HepG2 (cell line): ENCODE data around the gene UBE2M. TPM values are rescaled to one million over a fixed set of nuclear protein-coding genes. Genes with fewer than 3 reads are reported as not detected.

ENCODE experiments used
- CBX1 ChIP-seq: IDR thresholded peaks from one replicate; pipeline ENCODE4 v1.6.1; 2016; ENCODE audit warnings: antibody characterized with exemption, low read depth
- CC2D1A ChIP-seq: sonication (generic); formaldehyde crosslinking; IDR thresholded peaks from 2 replicates; pipeline ENCODE4 v1.8.1; 2023; ENCODE audit warnings: mild to moderate bottlenecking, missing genetic modification reagents
- EEA1 ChIP-seq: sonication (generic); formaldehyde crosslinking; IDR thresholded peaks from 2 replicates; pipeline ENCODE4 v1.5.1; 2020; ENCODE audit warnings: mild to moderate bottlenecking, missing genetic modification reagents, borderline replicate concordance
- FOXM1 ChIP-seq: sonication (generic); formaldehyde crosslinking; IDR thresholded peaks from 2 replicates; pipeline ENCODE4 v1.5.0; 2020; ENCODE audit warnings: missing genetic modification reagents
- IRF2 ChIP-seq: IDR thresholded peaks from 2 replicates; pipeline ENCODE4 v1.6.1; 2018; ENCODE audit warnings: missing genetic modification reagents, missing compliant biosample characterization
- NFE2L2 ChIP-seq: fragments of 150-350 bp; IDR thresholded peaks from 2 replicates; pipeline ENCODE4 v1.6.1; 2014; ENCODE audit warnings: low read length
- NFYB ChIP-seq: sonication (generic); formaldehyde crosslinking; IDR thresholded peaks from 2 replicates; pipeline ENCODE4 v1.4.0; 2020; ENCODE audit warnings: missing genetic modification reagents
- NKX3-1 ChIP-seq: sonication (generic); formaldehyde crosslinking; IDR thresholded peaks from 2 replicates; pipeline ENCODE4 v1.5.0; 2020; ENCODE audit warnings: missing genetic modification reagents
- POLR2A ChIP-seq, 2 experiments: IDR thresholded peaks; 2 replicates each; pipeline ENCODE4 v1.6.1; 2011; ENCODE audit warnings: low read depth in 2 of 2, low read length in 2 of 2, mild to moderate bottlenecking in 1 of 2, moderate library complexity in 1 of 2; ENCODE audit not compliant: insufficient read depth in 1 of 2
- RBM22 ChIP-seq: fragments of 200-400 bp; formaldehyde crosslinking; optimal IDR thresholded peaks from 2 replicates; pipeline ENCODE3; 2017; ENCODE audit warnings: mild to moderate bottlenecking, low read length, moderate library complexity
- RCOR2 ChIP-seq: IDR thresholded peaks from 2 replicates; pipeline ENCODE4 v1.6.1; 2016; ENCODE audit warnings: missing biosample characterization, missing genetic modification reagents
- TEAD2 ChIP-seq: sonication (generic); formaldehyde crosslinking; IDR thresholded peaks from 2 replicates; pipeline ENCODE4 v1.9.0; 2021; ENCODE audit warnings: missing genetic modification reagents
- TOPORS ChIP-seq: sonication (generic); formaldehyde crosslinking; IDR thresholded peaks from 2 replicates; pipeline ENCODE4 v1.8.0; 2023; ENCODE audit warnings: mild to moderate bottlenecking, missing genetic modification reagents
- ZMYM2 ChIP-seq: sonication (generic); formaldehyde crosslinking; IDR thresholded peaks from 2 replicates; pipeline ENCODE4 v1.8.0; 2022; ENCODE audit warnings: mild to moderate bottlenecking, missing genetic modification reagents
- ZNF225 ChIP-seq: sonication (generic); formaldehyde crosslinking; IDR thresholded peaks from 2 replicates; pipeline ENCODE4 v1.4.0; 2020; ENCODE audit warnings: mild to moderate bottlenecking, missing genetic modification reagents
- ZNF253 ChIP-seq: sonication (generic); formaldehyde crosslinking; IDR thresholded peaks from 2 replicates; pipeline ENCODE4 v1.8.0; 2022; ENCODE audit warnings: mild to moderate bottlenecking, missing genetic modification reagents, borderline replicate concordance
- ZNF296 ChIP-seq: sonication (generic); formaldehyde crosslinking; conservative IDR thresholded peaks from 2 replicates; pipeline ENCODE4 v1.5.0; 2020; ENCODE audit warnings: mild to moderate bottlenecking, missing genetic modification reagents
- ZNF484 ChIP-seq: sonication (generic); formaldehyde crosslinking; IDR thresholded peaks from 2 replicates; pipeline ENCODE4 v1.5.1; 2020; ENCODE audit warnings: mild to moderate bottlenecking, low read depth, missing genetic modification reagents, borderline replicate concordance
- ZNF713 ChIP-seq: sonication (generic); formaldehyde crosslinking; IDR thresholded peaks from 2 replicates; pipeline ENCODE4 v1.4.0; 2020; ENCODE audit warnings: mild to moderate bottlenecking, missing genetic modification reagents
- ZSCAN31 ChIP-seq: sonication (generic); formaldehyde crosslinking; IDR thresholded peaks from 2 replicates; pipeline ENCODE4 v1.5.0; 2020; ENCODE audit warnings: low read depth, mild to moderate bottlenecking, missing genetic modification reagents
- polyA plus RNA-seq, 8 experiments: library from polyadenylated mRNA; depleted of rRNA in 3 of 8; stranded (reverse) in 7 of 8; unstranded in 1 of 8; fragments of >200 nt; fragmentation: Illumina TruSeq in 4 of 8; extraction: Trizol in 4 of 8; gene quantifications; 2 replicates each; pipeline versions ENCODE4 v1.2.1 to v1.2.3, GENCODE V29; 2011 to 2016; ENCODE audit warnings: low read depth in 4 of 8, missing spikeins in 1 of 8, mixed read lengths in 1 of 8; ENCODE audit not compliant: insufficient read depth in 1 of 8
- total RNA-seq, 5 experiments: library from RNA; depleted of rRNA; stranded (reverse); fragments of >200 nt; fragmentation: Illumina TruSeq; extraction: Trizol; gene quantifications; 2 replicates each; pipeline ENCODE4 v1.2.3, GENCODE V29; 2016; ENCODE audit warnings: low read depth in 1 of 5
- TF ChIP-seq, protein P1 (sequence below): sonication (generic); formaldehyde crosslinking; IDR thresholded peaks from 2 replicates; pipeline ENCODE4 v1.4.0; 2020; ENCODE audit warnings: missing genetic modification reagents
- TF ChIP-seq, protein P2 (sequence below): sonication (generic); formaldehyde crosslinking; IDR thresholded peaks from 2 replicates; pipeline ENCODE4 v1.5.1; 2020; ENCODE audit warnings: mild to moderate bottlenecking, missing genetic modification reagents, borderline replicate concordance
- TF ChIP-seq, protein P3 (sequence below): sonication (generic); formaldehyde crosslinking; IDR thresholded peaks from 2 replicates; pipeline ENCODE4 v1.8.0; 2022; ENCODE audit warnings: mild to moderate bottlenecking, missing genetic modification reagents
- TF ChIP-seq, protein P4 (sequence below): sonication (generic); formaldehyde crosslinking; IDR thresholded peaks from 2 replicates; pipeline ENCODE4 v1.4.0; 2020; ENCODE audit warnings: missing genetic modification reagents

Gene UBE2M
- total and polyA plus RNA-seq, 2 of the 13 experiments (the other 11 are each of a cell fraction or from before 2014, with no cell fraction given), result 36.2 to 50.3 TPM

DNA sequence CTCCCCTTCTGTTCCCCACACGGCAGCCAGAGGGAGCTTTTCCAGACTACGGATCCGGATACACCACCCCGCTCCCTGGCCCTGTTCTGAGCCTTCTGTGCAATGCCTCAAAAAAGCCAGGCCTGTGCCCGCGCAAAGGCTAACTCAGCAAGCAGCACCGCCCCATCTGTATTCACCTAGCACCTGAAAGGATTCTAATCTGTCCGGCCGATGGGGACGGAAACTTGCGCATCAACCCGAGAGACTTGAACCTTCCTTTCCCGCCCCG is 39.4 kb downstream of the UBE2M start (continued):
- TF ChIP-seq, protein P1, sequence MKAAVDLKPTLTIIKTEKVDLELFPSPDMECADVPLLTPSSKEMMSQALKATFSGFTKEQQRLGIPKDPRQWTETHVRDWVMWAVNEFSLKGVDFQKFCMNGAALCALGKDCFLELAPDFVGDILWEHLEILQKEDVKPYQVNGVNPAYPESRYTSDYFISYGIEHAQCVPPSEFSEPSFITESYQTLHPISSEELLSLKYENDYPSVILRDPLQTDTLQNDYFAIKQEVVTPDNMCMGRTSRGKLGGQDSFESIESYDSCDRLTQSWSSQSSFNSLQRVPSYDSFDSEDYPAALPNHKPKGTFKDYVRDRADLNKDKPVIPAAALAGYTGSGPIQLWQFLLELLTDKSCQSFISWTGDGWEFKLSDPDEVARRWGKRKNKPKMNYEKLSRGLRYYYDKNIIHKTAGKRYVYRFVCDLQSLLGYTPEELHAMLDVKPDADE (CRISPR knock-in tag), result no peak
- TF ChIP-seq FOXM1 (no peak), ZNF253 (CRISPR knock-in tag) (no peak), CBX1 (peak; percentile 25), ZNF484 (CRISPR knock-in tag) (no peak), ZNF713 (CRISPR knock-in tag) (no peak; the same call in 1 of the 2 replicates), NFYB (CRISPR knock-in tag) (no peak), ZMYM2 (CRISPR knock-in tag) (0 out of 2 replicates have a peak, but pooled peaks have one; percentile 23), CC2D1A (0 out of 2 replicates have a peak, but pooled peaks have one; percentile 4), ZSCAN31 (CRISPR knock-in tag) (no peak), NFE2L2 (no peak), ZNF225 (CRISPR knock-in tag) (0 out of 2 replicates have a peak, but pooled peaks have one; percentile 15), RBM22 (peak; percentile 22), IRF2 (CRISPR knock-in tag) (no peak), EEA1 (CRISPR knock-in tag) (0 out of 2 replicates have a peak, but pooled peaks have one; percentile 27), TOPORS (CRISPR knock-in tag) (no peak), NKX3-1 (CRISPR knock-in tag) (peak; percentile 69; the same call in 1 of the 2 replicates), ZNF296 (CRISPR knock-in tag) (0 out of 2 replicates have a peak, but pooled peaks have one; percentile 13), TEAD2 (CRISPR knock-in tag) (0 out of 2 replicates have a peak, but pooled peaks have one; percentile 41), RCOR2 (CRISPR knock-in tag) (0 out of 2 replicates have a peak, but pooled peaks have one; percentile 3), POLR2A (IDR thresholded peaks at IDR 0.05; ENCODE audit: insufficient read depth in 1 of 2, low read depth in 2 of 2, low read length in 2 of 2) (peak in 1 of 2 experiments; percentile 16; a peak in 1 of 4 replicates)
- TF ChIP-seq, protein P2, sequence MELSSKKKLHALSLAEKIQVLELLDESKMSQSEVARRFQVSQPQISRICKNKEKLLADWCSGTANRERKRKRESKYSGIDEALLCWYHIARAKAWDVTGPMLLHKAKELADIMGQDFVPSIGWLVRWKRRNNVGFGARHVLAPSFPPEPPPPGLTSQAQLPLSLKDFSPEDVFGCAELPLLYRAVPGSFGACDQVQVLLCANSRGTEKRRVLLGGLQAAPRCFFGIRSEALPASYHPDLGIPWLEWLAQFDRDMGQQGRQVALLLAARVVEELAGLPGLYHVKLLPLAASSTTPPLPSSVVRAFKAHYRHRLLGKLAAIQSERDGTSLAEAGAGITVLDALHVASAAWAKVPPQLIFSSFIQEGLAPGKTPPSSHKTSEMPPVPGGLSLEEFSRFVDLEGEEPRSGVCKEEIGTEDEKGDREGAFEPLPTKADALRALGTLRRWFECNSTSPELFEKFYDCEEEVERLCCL (CRISPR knock-in tag), result no peak
- TF ChIP-seq, protein P3, sequence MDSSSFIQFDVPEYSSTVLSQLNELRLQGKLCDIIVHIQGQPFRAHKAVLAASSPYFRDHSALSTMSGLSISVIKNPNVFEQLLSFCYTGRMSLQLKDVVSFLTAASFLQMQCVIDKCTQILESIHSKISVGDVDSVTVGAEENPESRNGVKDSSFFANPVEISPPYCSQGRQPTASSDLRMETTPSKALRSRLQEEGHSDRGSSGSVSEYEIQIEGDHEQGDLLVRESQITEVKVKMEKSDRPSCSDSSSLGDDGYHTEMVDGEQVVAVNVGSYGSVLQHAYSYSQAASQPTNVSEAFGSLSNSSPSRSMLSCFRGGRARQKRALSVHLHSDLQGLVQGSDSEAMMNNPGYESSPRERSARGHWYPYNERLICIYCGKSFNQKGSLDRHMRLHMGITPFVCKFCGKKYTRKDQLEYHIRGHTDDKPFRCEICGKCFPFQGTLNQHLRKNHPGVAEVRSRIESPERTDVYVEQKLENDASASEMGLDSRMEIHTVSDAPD (CRISPR knock-in tag), result no peak
- TF ChIP-seq, protein P4, sequence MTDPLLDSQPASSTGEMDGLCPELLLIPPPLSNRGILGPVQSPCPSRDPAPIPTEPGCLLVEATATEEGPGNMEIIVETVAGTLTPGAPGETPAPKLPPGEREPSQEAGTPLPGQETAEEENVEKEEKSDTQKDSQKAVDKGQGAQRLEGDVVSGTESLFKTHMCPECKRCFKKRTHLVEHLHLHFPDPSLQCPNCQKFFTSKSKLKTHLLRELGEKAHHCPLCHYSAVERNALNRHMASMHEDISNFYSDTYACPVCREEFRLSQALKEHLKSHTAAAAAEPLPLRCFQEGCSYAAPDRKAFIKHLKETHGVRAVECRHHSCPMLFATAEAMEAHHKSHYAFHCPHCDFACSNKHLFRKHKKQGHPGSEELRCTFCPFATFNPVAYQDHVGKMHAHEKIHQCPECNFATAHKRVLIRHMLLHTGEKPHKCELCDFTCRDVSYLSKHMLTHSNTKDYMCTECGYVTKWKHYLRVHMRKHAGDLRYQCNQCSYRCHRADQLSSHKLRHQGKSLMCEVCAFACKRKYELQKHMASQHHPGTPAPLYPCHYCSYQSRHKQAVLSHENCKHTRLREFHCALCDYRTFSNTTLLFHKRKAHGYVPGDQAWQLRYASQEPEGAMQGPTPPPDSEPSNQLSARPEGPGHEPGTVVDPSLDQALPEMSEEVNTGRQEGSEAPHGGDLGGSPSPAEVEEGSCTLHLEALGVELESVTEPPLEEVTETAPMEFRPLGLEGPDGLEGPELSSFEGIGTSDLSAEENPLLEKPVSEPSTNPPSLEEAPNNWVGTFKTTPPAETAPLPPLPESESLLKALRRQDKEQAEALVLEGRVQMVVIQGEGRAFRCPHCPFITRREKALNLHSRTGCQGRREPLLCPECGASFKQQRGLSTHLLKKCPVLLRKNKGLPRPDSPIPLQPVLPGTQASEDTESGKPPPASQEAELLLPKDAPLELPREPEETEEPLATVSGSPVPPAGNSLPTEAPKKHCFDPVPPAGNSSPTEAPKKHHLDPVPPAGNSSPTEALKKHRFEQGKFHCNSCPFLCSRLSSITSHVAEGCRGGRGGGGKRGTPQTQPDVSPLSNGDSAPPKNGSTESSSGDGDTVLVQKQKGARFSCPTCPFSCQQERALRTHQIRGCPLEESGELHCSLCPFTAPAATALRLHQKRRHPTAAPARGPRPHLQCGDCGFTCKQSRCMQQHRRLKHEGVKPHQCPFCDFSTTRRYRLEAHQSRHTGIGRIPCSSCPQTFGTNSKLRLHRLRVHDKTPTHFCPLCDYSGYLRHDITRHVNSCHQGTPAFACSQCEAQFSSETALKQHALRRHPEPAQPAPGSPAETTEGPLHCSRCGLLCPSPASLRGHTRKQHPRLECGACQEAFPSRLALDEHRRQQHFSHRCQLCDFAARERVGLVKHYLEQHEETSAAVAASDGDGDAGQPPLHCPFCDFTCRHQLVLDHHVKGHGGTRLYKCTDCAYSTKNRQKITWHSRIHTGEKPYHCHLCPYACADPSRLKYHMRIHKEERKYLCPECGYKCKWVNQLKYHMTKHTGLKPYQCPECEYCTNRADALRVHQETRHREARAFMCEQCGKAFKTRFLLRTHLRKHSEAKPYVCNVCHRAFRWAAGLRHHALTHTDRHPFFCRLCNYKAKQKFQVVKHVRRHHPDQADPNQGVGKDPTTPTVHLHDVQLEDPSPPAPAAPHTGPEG (CRISPR knock-in tag), result 0 out of 2 replicates have a peak, but pooled peaks have one; percentile 10
